Stimulated activated CD8-positive, alpha-beta memory T cell treated with anti-CD3 and anti-CD28 coated beads, Interleukin-12 subunit alpha, Interleukin-12 subunit beta, amount 100 ng/mL, for 4 hours (primary cell): ENCODE measurements around the gene NME1.
A peak's percentile ranks its signal among the peaks of the same experiment; 100 is the strongest.
"Not testable (repeated sequence)": the region's sequence is repeated elsewhere in the genome, so short reads cannot be mapped to it uniquely, and the experiment has no call there.

Source experiments
- DNase-seq: peaks from one replicate; pipeline ENCODE4 v3.0.0-alpha.2; 2020; ENCODE audit warnings: low read depth

NME1 gene

DNA sequence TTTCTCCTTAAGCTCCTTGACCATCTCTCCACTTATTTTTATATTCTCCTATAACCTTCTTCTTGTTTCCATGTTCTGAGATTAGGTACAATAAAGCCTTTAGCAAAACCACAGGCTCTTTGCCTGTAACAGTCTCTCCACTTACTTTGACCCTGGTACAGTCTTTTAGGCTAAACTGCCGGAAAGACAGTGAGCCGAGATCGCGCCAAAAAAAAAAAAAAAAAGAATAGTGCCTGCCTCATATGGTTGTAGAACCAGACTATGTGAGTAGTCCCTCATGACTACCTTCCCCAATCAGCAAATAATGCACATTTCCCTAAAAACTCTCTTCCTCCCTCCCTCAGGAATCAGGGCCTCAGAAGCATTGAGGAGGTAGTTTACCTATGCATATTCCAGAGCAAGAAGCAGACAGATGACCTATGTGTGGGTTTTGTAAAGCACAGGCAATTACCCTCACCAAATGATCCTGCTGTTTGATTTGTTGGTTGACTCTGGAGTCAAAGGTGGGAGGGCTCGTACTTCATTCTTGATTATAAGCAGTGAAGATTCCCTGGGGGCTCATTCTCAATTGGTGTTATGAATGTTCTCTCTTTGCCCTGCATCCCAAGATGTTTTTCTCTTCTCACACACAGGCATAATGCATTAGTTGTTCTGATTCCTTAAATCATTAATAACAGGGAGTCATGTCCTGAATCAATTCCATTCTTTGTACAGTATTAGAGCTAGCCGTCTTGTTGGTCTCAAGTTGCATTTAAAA, 8.9 kb upstream of the NME1 start:
- no peak for DNase-seq

DNA sequence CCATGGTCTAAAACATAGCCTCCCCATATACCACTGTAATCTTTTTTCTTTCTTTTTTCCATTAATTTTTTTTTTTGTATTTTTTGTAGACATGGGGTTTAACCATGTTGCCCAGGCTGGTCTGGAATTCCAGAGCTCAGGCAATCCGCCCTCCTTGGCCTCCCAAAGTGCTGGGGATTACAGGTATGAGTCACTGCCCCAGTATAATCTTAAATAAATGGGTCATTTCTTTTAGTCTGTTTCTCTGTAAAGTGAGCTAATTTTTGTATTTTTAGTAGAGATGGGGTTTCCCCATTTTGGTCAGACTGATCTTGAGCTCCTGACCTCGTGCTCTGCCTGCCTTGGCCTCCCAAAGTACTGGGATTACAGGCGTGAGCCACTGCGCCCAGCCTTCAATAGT, 5.7 kb upstream of the NME1 start:
- no peak for DNase-seq

DNA sequence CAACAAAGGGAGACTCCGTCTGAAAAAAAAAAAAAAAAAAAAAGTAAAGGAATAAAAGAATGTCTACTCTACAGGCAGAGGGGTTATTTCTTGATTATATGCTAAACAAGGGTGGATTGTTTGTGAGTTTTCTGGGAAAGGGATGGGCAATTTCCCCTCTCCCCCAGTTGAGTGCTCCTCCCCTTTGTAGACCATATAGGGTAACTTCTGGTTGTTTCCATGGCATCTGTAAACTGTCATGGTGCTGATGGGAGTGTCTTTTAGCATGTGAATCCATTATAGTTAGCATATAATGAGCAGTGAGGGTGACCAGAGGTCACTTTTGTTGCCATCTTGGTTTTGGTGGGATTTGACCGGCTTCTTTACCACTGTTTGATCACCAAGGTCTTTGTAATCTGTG, 4.2 kb upstream of the NME1 start:
- DNase-seq, result no peak

DNA sequence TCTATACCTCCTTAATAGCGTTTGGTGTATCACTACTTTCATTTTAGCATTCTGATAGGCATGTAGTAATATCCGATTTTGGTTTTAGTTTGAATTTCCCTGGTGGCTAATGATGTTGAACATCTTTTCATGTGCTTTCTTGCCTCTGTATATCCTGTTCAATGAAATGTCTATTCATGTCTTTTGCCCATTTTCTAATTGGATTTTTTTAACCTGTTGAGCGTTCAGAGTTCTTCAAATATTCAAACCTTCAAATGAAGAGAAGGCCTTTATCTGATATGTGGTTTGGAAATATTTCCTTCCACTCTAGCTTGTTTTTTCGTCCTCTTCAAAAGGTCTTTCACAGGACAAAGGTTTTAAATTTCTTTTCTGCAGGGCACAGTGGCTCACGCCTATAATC, 2.4 kb upstream of the NME1 start:
- no peak for DNase-seq

DNA sequence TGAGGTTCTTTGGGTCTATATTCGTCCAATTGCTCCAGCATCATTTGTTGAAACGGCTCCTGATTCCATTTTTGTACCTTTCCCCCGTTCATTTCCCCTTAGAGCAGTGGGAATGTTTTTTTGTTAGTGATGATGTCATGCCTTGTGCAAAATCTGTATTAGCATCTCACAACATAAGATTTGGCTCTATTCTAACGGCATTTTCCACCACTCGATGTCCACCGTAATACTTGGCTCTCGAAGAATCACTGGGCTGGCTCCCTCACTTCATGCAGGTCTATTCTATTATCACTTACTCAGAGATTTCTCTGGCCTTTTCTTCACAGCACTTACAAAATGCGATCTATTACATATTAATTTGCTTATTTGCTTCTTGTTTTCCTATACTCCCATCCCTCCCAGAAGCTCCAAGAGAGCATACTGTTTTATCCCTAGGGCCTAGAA, 571 bp upstream of the NME1 start:
- DNase-seq, result no peak

DNA sequence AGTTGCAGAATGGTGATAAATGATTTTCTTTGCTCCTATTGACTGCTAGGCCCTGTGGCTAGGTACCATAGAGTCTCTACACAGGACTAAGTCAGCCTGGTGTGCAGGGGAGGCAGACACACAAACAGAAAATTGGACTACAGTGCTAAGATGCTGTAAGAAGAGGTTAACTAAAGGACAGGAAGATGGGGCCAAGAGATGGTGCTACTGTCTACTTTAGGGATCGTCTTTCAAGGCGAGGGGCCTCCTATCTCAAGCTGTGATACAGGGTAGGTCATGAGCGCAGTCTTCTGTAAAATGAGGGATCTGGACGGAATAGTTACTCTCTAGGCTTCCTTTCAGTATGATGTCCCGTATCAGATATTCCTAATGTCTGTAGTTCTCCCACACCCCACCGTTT, 817 bp downstream of the NME1 start:
- DNase-seq, result no peak

DNA sequence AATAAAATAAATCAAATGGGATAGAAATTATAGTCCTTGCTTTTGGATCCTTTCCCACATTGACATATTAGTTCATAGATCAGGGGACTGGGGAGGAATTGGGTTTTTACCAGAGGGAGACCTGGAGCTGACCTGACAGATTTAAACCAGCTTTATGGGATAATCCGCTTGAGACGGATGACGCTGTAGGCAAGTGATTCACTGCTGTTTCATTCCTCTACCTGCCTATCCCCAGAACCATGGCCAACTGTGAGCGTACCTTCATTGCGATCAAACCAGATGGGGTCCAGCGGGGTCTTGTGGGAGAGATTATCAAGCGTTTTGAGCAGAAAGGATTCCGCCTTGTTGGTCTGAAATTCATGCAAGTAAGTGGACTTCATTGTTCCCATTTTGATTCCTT, 2.1 kb downstream of the NME1 start:
- DNase-seq, result no peak

DNA sequence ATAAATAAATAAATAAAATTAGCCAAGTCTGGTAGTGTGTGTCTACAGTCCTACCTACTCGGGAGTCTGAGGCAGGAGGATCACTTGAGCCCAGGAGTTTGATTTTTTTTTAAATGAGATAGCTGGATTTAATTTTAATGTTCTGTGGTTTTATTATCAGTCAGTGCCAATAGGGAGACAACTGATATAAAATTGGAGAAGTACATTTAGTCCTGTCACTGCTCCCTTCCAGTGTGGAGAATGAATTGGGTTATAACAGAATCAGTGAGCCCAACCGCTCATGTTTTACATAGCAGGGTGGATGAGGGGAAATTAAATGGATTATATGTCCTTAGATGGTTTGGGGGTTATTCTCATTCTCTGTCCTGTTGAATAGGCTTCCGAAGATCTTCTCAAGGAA, 6.2 kb downstream of the NME1 start:
- no peak for DNase-seq

DNA sequence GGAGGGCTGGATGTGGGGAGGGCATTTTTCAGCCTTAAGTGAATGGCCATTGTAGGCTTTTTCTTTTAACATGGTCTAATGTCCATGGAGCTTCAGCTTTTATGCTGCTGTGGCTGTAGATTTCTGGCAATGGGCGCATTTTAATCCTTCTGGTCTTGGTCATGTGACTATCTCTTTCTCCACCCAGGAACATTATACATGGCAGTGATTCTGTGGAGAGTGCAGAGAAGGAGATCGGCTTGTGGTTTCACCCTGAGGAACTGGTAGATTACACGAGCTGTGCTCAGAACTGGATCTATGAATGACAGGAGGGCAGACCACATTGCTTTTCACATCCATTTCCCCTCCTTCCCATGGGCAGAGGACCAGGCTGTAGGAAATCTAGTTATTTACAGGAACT, 8.2 kb downstream of the NME1 start:
- no peak for DNase-seq

DNA sequence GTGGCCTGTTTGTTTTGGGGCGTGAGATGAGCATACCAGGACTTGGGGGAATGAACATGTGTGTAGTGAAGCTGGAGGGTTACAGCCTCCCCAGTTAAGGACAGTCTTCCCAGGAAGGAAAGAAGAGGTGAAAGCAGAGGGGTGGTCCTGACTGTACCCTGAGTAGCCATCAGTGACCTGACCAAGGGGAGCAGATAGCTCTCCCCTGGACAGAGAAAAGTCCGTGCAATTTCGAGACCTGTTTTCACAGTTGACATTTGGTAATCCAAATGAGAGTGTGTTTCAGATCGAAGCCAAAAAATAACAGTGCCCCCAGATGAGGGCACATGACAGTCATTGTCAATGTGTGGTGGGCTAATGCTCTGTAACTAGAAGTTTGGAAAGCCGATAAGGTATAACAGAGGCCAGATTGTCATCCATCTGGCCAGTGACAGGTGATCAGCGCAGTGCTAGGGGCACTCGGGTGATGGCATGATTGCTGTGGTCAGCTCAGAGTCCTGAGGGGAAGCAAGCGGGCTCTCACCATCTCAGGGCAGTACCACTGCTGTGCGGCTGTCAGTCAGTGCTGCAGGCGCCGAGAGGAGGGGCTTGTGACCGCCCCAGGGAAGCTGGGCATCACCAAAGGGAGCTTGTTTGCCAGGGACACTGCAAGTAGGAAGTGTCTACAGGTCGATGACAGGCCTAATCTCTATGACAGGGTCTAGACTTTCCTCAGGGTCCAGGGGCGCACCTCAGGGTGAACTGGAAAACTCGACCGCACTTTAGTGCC, 11.7 kb downstream of the NME1 start:
- DNase-seq, result no peak

DNA sequence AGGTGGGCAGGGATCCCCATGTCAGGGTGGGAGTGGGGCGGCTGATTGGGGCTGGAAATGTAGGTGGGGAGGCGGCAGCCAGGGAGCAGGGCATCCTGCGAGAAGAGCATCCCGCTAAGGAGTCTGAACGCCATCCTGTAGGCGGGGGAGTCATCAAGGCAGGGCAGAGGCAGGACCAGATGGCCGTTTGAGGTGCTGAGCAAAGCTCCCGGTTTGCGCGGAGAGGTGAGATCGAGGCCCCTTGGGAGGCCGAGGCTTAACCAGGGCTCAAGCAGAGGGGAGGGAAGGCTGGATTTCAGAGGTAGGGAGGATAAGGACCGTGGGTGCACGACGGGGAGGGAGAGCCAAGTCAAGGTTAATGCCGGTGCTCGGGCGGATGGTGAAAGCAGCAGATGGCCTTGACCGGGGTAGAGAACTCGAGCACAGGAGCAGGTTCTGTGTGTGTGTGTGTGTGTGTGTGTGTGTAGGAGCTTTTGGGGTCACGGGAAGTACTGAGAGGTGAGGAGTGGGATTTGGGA, 12.4 kb downstream of the NME1 start:
- DNase-seq, result no peak

DNA sequence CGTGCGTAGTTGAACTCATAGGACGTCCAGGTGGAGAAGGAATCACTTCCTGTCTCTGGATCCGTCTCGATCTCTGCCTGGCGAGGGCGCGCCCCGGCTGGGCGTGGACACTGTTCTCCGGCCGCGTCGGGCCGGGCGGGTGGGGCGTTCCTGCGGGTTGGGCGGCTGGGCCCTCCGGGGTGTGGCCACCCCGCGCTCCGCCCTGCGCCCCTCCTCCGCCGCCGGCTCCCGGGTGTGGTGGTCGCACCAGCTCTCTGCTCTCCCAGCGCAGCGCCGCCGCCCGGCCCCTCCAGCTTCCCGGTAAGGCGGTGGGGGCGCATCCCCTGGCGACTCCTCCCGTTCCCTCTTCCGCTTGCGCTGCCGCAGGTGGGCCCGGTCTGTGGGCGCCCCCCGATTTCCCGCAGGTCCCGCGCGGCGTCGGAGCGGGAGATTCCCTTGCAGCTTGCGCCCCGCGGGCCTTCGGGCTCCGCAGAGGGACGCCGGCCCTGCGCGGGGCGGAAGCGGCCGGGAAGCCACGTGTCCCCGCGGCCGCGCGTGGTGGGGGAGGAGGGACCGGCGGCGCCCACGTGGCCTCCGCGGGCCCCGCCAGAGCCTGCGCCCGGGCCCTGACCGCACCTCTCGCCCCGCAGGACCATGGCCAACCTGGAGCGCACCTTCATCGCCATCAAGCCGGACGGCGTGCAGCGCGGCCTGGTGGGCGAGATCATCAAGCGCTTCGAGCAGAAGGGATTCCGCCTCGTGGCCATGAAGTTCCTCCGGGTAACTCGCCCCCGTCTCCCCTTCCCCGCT, 13.0 kb downstream of the NME1 start, which contains the start of gene NME2:
NME2 (plus strand) TSS at position 214 of the 789 bp plus-strand sequence; CDS start at position 634, 420 bp downstream.
- peak; percentile 66 for DNase-seq

DNA sequence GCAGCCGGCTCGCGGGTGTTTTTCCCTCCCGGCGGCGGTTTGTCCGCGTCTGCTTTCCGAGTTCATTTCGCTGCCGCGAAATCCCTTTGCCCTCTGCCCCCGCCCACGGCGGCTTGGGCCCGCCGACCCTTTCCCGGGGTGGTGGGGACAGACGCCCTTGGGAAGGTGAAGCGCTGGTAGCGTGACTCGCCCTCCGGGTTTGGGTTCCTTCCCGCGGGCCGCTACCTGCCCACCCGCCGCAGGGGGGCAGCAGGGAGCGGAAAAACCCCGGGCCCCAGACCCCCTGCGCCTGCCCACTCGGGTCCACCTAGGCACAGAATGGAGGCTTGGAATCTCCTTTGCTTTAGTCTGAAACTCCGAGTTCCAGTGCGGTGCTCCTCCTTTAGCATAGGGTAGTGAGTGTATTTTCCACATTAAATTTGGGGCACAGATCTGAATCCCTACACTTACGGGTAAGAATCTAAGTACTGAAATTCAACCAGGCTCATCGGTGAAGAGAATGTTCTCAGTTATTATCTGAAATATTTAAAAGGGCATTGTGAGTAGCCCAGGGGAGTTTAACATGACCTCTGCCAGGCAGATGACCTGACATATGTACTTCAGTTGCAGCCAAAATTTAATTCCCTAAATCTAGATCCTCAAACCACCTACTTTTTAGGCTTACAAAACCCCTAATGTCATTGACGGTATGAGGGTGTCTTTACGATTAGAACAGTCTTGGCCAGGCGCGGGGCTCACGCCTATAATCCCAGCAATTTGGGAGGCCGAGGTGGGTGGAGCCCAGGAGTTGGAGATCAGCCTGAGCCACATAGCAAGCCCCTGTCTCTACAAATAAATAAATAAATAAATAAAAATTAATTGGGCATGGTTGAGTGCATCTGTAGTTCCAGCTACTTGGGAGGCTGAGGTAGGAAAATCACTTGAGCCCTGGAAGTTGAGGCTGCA, 13.9 kb downstream of the NME1 start:
- peak; percentile 59 for DNase-seq

DNA sequence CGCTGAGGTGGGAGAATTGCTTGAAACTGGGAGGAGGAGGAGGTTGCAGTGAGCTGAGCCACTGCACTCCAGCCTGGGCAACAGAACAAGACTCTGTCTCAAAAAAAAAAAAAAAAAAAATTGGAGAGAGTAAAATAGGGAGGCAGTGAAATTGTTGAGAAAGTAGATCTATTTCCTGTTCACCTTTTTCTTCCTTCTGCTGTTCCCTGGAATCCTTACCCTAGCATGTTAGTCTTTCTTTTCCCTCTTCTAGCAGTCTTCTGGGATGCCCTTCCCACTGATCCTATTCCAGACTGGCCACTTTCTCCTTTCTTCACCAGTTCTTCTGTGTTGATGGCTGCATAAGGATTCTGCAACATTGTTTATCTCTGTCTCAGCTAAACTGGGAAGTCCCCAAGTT, 16.0 kb downstream of the NME1 start:
- no peak for DNase-seq

DNA sequence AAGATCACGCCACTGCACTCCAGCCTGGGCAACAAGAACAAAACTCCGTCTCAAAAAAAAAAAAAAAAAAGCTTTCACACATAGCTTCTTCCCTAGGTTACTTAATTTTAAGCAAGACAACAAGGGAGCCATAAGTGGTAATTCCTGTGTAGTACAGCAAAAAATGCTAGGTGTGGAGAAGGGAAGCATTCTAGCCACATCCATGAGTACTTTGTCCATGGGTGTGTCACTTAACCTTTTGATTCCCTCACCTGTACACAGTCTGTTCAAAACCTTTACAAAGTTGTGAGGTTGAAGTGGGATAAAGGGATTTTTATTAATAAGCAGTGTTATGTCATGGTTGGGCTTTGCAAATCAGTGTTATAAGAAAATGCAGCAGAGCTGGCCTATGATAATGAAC, 17.4 kb downstream of the NME1 start:
- DNase-seq, result no peak

DNA sequence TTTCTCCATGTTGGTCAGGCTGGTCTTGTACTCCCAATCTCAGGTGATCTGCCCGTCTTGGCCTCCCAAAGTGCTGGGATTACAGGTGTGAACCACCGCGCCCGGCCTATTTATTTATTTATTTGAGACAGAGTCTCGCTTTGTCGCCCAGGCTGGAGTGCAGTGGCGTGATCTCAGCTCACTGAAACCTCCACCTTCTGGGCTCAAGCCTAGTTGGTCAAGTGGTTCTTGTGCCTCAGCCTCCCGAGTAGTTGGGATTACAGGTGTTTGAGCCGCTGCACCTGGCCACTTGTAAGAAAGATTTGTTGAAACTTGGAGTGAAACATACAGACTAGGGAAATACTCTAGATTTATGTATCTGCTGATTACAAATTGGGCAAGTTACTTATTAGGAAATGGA, 18.7 kb downstream of the NME1 start:
- DNase-seq, result not testable (repeated sequence)

DNA sequence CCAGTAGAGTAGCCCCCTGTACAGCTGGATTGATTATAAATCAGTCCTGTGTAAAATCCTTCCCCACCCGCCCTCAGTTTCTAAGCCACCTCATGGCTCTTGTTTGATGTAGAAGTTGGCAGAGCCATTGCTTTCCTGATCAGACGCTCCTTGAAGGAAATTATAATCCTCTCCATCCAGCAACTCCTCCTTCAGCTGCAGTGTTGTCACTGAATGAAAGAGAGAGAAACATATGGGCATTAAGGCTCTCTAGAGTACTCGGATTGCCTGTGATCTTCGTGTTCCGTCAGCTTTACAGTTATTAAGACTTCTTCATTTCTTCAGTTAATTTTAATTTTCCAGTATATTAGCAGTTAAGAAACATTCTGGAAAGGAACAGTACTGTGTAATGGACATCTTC, 27.1 kb downstream of the NME1 start:
- DNase-seq, result no peak

DNA sequence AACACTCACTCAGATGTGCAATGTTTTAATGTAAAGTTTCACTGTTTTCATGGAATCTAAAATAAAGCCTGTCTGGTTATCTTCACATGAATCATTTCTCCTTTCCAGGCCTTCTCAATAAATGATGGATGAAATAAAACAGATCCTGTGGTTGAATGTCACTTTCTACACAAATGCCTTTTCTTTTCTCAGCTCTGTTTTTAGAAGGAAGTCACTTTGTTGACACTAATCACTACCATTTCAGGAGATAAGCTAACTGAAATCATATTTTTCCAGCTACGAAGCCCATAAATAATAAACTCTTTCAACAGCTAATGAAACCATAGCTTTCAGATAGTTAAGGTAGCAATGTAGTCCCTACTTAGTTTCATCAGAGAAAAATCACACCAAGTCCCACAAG, 30.8 kb downstream of the NME1 start:
- no peak for DNase-seq

DNA sequence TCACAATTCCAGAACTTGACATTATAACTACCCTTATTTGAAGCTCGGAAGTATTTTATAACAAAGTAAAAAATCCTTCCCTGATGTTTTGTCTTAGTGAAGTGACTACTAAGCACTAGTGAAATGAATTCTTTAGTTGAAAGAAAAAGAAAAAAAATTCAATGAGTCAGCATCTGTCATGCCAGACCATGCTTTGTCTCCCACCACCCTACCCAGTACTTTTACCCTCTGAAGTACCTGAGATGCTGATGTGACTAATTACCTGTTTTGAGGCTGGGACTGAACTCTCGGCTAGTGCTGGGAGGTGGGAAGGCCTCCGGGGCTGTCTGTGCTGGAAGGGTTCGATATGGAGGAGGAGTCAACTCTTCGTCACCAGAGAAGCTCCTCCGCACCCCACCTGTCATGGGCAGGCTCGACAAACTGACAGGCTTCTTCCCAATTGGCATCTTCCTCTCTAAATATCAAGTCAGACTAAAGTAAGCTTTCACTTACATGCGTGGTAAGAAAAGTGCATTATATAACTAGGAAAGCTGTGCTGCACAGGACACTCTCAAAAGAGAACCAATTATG, 32.5 kb downstream of the NME1 start:
- no peak for DNase-seq

DNA sequence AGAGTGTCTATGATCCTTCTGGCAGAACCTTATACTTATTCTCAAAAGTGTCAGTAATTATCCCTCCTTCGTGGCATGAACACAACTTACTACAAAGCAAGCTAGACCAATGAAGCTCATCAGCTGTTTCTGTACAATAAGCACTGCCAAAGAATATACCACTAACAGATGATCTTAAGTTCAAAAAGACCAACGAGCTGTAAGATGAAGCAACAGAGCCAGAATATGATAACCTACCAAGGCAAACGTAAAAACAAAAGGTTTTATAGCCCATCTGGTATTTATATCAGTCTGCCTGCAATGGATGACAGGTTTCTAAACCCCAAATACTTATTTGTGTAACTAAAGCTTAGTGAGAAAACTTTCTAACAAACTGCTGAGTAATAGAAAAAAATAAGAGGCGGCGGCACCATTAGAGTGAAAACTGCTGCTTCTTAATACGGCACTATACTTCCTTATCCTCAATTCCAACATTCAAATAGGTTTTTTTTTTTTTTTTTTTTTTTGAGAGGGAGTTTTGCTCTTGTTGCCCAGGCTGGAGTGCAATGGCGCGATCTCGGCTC, 35.0 kb downstream of the NME1 start:
- no peak for DNase-seq

DNA sequence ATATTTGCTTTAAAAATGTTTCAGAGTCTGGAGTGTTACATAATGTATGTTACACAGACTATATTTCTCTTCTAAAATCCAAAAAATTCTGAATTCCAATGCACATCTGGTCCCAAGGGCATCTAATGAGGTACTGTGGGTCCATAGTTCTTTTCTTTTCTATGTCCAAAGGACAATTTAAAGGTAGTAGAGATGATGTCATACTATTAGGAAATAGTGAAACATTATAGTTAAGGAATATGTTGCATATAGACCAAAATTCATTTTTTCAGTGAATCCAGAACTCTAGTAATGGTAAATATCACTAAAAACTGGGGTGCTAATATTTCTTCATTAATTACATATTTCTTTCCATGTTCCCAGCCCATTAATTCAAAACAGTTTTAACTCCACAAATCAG, 35.8 kb downstream of the NME1 start:
- no peak for DNase-seq
